HEK293 (cell line): Measurements from ENCODE around the gene IL23R.

Experiments
- CTCF ChIP-seq: fragments of 450-650 bp; formaldehyde crosslinking; IDR thresholded peaks from 2 replicates; pipeline ENCODE4 v1.5.1; 2016; ENCODE audit warnings: missing biosample characterization, missing genetic modification characterization
- KLF16 ChIP-seq: fragments of 450-650 bp; formaldehyde crosslinking; IDR thresholded peaks from 2 replicates; pipeline ENCODE4 v1.5.1; 2017; ENCODE audit warnings: missing biosample characterization, missing genetic modification characterization
- MZF1 ChIP-seq: fragments of 450-650 bp; formaldehyde crosslinking; IDR thresholded peaks from 2 replicates; pipeline ENCODE4 v1.5.1; 2017; ENCODE audit warnings: missing biosample characterization, missing genetic modification characterization, borderline replicate concordance
- OVOL3 ChIP-seq: fragments of 450-650 bp; formaldehyde crosslinking; IDR thresholded peaks from 2 replicates; pipeline ENCODE4 v1.5.1; 2016; ENCODE audit warnings: missing biosample characterization, missing genetic modification characterization
- PRDM10 ChIP-seq: fragments of 450-650 bp; formaldehyde crosslinking; IDR thresholded peaks from 2 replicates; pipeline ENCODE4 v1.5.1; 2016; ENCODE audit warnings: missing biosample characterization, missing genetic modification characterization
- REPIN1 ChIP-seq: fragments of 450-650 bp; formaldehyde crosslinking; IDR thresholded peaks from 2 replicates; pipeline ENCODE4 v1.5.1; 2017; ENCODE audit warnings: missing biosample characterization, missing genetic modification characterization, low read depth
- TCF7L2 ChIP-seq: IDR thresholded peaks from 2 replicates; pipeline ENCODE4 v1.6.1; 2011; ENCODE audit warnings: low read depth, mild to moderate bottlenecking, inconsistent platforms, low read length, moderate library complexity, borderline replicate concordance
- ZBTB20 ChIP-seq: fragments of 450-650 bp; formaldehyde crosslinking; IDR thresholded peaks from 2 replicates; pipeline ENCODE4 v1.5.1; 2016; ENCODE audit warnings: missing biosample characterization, missing genetic modification characterization
- ZNF133 ChIP-seq: fragments of 450-650 bp; formaldehyde crosslinking; IDR thresholded peaks from 2 replicates; pipeline ENCODE4 v1.5.1; 2016; ENCODE audit warnings: missing biosample characterization, missing genetic modification characterization
- ZNF274 ChIP-seq, 2 experiments: fragments of 200-500 bp in 1 of 2; fragments of 450-650 bp in 1 of 2; sonication (Bioruptor generic) in 1 of 2; formaldehyde crosslinking in 1 of 2; IDR thresholded peaks; 2 replicates each; pipeline versions ENCODE4 v1.5.1 to v1.6.1; 2014 to 2016; ENCODE audit warnings: borderline replicate concordance in 1 of 2, inconsistent platforms in 1 of 2, low read length in 1 of 2, missing biosample characterization in 1 of 2, missing genetic modification characterization in 1 of 2
- ZNF311 ChIP-seq: fragments of 450-650 bp; formaldehyde crosslinking; IDR thresholded peaks from 2 replicates; pipeline ENCODE4 v1.5.1; 2017; ENCODE audit warnings: missing biosample characterization, missing genetic modification characterization, borderline replicate concordance

GRCh38 chr1:67137307-67137753 lies 28.9 kb upstream of the IL23R start:
- TF ChIP-seq CTCF (tag by site-specific recombination) = no peak
- TF ChIP-seq PRDM10 (tag by site-specific recombination) = no peak
- TF ChIP-seq TCF7L2 = no peak
- no peak for TF ChIP-seq REPIN1 (tag by site-specific recombination)
- TF ChIP-seq MZF1 (tag by site-specific recombination) = no peak
- TF ChIP-seq ZNF133 (tag by site-specific recombination) = no peak
- no peak for TF ChIP-seq KLF16
- TF ChIP-seq OVOL3 (tag by site-specific recombination) = no peak
- TF ChIP-seq ZNF274 (IDR thresholded peaks at IDR 0.05; ENCODE audit: low read length) = no peak
- no peak for TF ChIP-seq ZNF274 (tag by site-specific recombination; IDR thresholded peaks at IDR 0.05; ENCODE audit: borderline replicate concordance)
- no peak for TF ChIP-seq ZNF311 (tag by site-specific recombination)
- TF ChIP-seq ZBTB20 (tag by site-specific recombination) = no peak
